ENCODE results near the gene ARG2. TPM values are rescaled to one million over a fixed set of nuclear protein-coding genes. Genes with fewer than 3 reads are reported as not detected.

Gene ARG2
- polyA plus RNA-seq, 1 donor from 2014 or later = 204 TPM

DNA sequence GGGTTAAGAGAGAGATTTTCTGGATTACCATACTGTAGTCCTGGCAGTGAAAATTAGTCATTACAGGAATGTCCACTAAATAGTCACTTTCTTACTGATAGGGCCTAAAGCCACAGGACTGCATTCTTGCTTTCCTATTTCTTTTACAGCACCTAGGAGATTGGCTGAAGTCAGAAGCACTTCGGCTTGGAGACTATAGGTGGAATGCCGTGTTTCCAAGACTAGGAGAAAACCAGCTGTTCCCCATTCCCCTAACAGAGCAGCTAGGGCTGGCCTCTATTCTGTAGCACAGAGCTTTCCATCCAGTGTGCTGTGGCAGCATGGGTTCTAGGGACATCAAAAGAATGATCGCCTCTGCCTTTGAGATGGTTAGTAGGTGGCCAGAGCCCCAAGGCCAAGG, 34.7 kb upstream of the ARG2 start:
- Histone ChIP-seq H3K36me3 (ENCODE audit: insufficient read depth, low read length) (no peaks in the 10 kb centered on the region), H3K79me2 (replicated peaks; ENCODE audit: insufficient read depth, low read length) (no peaks in the 10 kb centered on the region), H2AFZ (ENCODE audit: low read depth, low read length) (no peak overlapping the region), H4K20me1 (ENCODE audit: insufficient read depth) (no peaks in the 10 kb centered on the region), H3K9me3 (ENCODE audit: low read length) (no peaks in the 10 kb centered on the region), H3K4me2 (ENCODE audit: low read length) (no peak overlapping the region), H3K27ac (ENCODE audit: low read length) (no peak overlapping the region), H3K9ac (ENCODE audit: low read length) (no peak overlapping the region), H3K9me2 (ENCODE audit: insufficient read depth, low read length) (no peaks in the 10 kb centered on the region), H3K27me3 (ENCODE audit: insufficient read depth, low read depth, low read length) (no peaks in the 10 kb centered on the region), H3K4me3 (ENCODE audit: low read length) (no peak overlapping the region), H3F3A (ENCODE audit: insufficient read depth, low read length, poor library complexity, severe bottlenecking) (no peaks in the 10 kb centered on the region)
- TF ChIP-seq, protein P1, sequence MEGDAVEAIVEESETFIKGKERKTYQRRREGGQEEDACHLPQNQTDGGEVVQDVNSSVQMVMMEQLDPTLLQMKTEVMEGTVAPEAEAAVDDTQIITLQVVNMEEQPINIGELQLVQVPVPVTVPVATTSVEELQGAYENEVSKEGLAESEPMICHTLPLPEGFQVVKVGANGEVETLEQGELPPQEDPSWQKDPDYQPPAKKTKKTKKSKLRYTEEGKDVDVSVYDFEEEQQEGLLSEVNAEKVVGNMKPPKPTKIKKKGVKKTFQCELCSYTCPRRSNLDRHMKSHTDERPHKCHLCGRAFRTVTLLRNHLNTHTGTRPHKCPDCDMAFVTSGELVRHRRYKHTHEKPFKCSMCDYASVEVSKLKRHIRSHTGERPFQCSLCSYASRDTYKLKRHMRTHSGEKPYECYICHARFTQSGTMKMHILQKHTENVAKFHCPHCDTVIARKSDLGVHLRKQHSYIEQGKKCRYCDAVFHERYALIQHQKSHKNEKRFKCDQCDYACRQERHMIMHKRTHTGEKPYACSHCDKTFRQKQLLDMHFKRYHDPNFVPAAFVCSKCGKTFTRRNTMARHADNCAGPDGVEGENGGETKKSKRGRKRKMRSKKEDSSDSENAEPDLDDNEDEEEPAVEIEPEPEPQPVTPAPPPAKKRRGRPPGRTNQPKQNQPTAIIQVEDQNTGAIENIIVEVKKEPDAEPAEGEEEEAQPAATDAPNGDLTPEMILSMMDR (IDR thresholded peaks at IDR 0.05; ENCODE audit: poor library complexity, severe bottlenecking) = no peak
- TF ChIP-seq POLR2AphosphoS5 (IDR thresholded peaks at IDR 0.05) (no peak), MXI1 (conservative IDR thresholded peaks at IDR 0.05; ENCODE audit: poor library complexity, severe bottlenecking) (no peak), EZH2 (IDR thresholded peaks at IDR 0.05; ENCODE audit: borderline replicate concordance, insufficient read depth, low read length, poor library complexity, severe bottlenecking) (no peak), TAF1 (IDR thresholded peaks at IDR 0.05; ENCODE audit: low read depth) (no peak), RAD21 (conservative IDR thresholded peaks at IDR 0.05) (no peak), SMC3 (conservative IDR thresholded peaks at IDR 0.05; ENCODE audit: poor library complexity) (no peak), EP300 (conservative IDR thresholded peaks at IDR 0.05; ENCODE audit: poor library complexity, severe bottlenecking) (no peak)
- TF ChIP-seq, protein P2, sequence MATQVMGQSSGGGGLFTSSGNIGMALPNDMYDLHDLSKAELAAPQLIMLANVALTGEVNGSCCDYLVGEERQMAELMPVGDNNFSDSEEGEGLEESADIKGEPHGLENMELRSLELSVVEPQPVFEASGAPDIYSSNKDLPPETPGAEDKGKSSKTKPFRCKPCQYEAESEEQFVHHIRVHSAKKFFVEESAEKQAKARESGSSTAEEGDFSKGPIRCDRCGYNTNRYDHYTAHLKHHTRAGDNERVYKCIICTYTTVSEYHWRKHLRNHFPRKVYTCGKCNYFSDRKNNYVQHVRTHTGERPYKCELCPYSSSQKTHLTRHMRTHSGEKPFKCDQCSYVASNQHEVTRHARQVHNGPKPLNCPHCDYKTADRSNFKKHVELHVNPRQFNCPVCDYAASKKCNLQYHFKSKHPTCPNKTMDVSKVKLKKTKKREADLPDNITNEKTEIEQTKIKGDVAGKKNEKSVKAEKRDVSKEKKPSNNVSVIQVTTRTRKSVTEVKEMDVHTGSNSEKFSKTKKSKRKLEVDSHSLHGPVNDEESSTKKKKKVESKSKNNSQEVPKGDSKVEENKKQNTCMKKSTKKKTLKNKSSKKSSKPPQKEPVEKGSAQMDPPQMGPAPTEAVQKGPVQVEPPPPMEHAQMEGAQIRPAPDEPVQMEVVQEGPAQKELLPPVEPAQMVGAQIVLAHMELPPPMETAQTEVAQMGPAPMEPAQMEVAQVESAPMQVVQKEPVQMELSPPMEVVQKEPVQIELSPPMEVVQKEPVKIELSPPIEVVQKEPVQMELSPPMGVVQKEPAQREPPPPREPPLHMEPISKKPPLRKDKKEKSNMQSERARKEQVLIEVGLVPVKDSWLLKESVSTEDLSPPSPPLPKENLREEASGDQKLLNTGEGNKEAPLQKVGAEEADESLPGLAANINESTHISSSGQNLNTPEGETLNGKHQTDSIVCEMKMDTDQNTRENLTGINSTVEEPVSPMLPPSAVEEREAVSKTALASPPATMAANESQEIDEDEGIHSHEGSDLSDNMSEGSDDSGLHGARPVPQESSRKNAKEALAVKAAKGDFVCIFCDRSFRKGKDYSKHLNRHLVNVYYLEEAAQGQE (IDR thresholded peaks at IDR 0.05; ENCODE audit: borderline replicate concordance) = no peak

GRCh38 chr14:67586369-67586768, 33.4 kb upstream of the ARG2 start:
- Histone ChIP-seq H3K4me3 (ENCODE audit: low read length) (no peak overlapping the region), H3K27me3 (ENCODE audit: insufficient read depth, low read depth, low read length) (no peaks in the 10 kb centered on the region), H3F3A (ENCODE audit: insufficient read depth, low read length, poor library complexity, severe bottlenecking) (no peaks in the 10 kb centered on the region), H4K20me1 (ENCODE audit: insufficient read depth) (no peaks in the 10 kb centered on the region), H3K36me3 (ENCODE audit: insufficient read depth, low read length) (no peaks in the 10 kb centered on the region), H2AFZ (ENCODE audit: low read depth, low read length) (no peak overlapping the region), H3K27ac (ENCODE audit: low read length) (no peak overlapping the region), H3K79me2 (replicated peaks; ENCODE audit: insufficient read depth, low read length) (no peaks in the 10 kb centered on the region), H3K9me3 (ENCODE audit: low read length) (no peaks in the 10 kb centered on the region), H3K9ac (ENCODE audit: low read length) (no peak overlapping the region), H3K9me2 (ENCODE audit: insufficient read depth, low read length) (no peaks in the 10 kb centered on the region), H3K4me2 (ENCODE audit: low read length) (no peak overlapping the region)
- TF ChIP-seq, protein P1 (IDR thresholded peaks at IDR 0.05; ENCODE audit: poor library complexity, severe bottlenecking) = no peak
- no peak for TF ChIP-seq EP300 (conservative IDR thresholded peaks at IDR 0.05; ENCODE audit: poor library complexity, severe bottlenecking)
- TF ChIP-seq, protein P2 (IDR thresholded peaks at IDR 0.05; ENCODE audit: borderline replicate concordance) = no peak
- no peak for TF ChIP-seq POLR2AphosphoS5 (IDR thresholded peaks at IDR 0.05)
- no peak for TF ChIP-seq MXI1 (conservative IDR thresholded peaks at IDR 0.05; ENCODE audit: poor library complexity, severe bottlenecking)
- TF ChIP-seq EZH2 (IDR thresholded peaks at IDR 0.05; ENCODE audit: borderline replicate concordance, insufficient read depth, low read length, poor library complexity, severe bottlenecking) = no peak
- no peak for TF ChIP-seq RAD21 (conservative IDR thresholded peaks at IDR 0.05)
- no peak for TF ChIP-seq SMC3 (conservative IDR thresholded peaks at IDR 0.05; ENCODE audit: poor library complexity)
- no peak for TF ChIP-seq TAF1 (IDR thresholded peaks at IDR 0.05; ENCODE audit: low read depth)

Data from neural cell (in vitro differentiated cells).